ENCODE data around the gene ME1. TPM values are rescaled to one million over a fixed set of nuclear protein-coding genes. Genes with fewer than 3 reads are reported as not detected.

ME1 gene
- total RNA-seq, 1 experiment from 2014 or later: 17.8 TPM

GRCh38 chr6:83199173-83199862 is 231.5 kb downstream of the ME1 start:
- intact Hi-C loops (cut with micrococcal nuclease): no loop called here
- no TSS peak for BruUV-seq (replicated peaks)
- Mint-ChIP-seq H3K9me3 (ENCODE audit: unreplicated experiment) (no peaks in the 10 kb centered on the region), H3K4me3 (ENCODE audit: unreplicated experiment) (no peak overlapping the region), H3K27ac (ENCODE audit: low read depth, unreplicated experiment) (peak overlapping the region; percentile 3), H3K4me1 (ENCODE audit: insufficient read depth, unreplicated experiment) (peaks cover 8% of the 10 kb centered on the region), H3K36me3 (ENCODE audit: insufficient read depth, unreplicated experiment) (peaks cover 16% of the 10 kb centered on the region), H3K27me3 (ENCODE audit: insufficient read depth, unreplicated experiment) (no peaks in the 10 kb centered on the region)
- no peak for TF ChIP-seq CTCF (IDR thresholded peaks at IDR 0.05; ENCODE audit: unreplicated experiment)
- no peak for DNase-seq (ENCODE audit: unreplicated experiment)
- ChIA-PET POLR2A (interaction anchor here (1.1 to 1.3 kb wide), 2 partner anchors 16 to 131 kb away, joined by 4 to 6 read pairs; partner anchors contain the start of gene DOP1A), CTCF (interaction anchor here (0.9 to 8.1 kb wide), 4 partner anchors 17 to 219 kb away, joined by 3 to 68 read pairs (median 25); partner anchors contain the start of genes DOP1A and UBE3D)

DNA sequence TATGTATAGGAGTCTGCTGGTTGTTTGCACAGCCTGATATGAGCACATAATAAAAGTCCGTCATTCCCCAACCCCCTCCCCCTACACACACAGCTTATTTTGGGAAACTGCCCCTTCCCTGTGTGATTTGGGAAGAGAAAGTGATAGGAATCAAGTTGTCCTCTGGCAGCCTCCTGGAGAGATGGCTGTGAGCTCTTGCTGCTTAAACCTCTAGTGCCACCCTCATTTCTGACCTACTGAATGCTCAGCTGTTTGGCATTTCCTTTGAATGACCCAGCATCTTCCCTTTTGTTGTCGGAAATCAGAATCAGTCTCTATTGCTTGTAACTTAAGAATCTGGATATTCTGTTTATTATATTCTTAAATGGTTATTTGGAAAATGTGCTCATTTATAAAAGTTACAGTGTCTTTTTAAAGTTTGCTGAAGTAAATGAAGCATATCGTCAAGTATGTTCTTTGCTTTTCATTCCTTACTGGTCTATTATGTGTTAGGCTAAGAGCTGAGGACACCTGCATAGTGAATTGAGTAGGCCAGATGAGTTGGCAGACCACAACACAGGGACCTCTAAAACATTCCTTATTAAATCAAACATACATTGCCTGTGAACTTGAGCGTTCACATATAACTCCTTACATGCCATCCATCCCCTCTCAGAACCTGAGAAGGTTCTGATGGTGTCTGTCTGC is 232.2 kb downstream of the ME1 start:
- H3K9me3 Mint-ChIP-seq (ENCODE audit: unreplicated experiment): no peaks in the 10 kb centered on the region
- DNase-seq (ENCODE audit: unreplicated experiment): no peak

DNA sequence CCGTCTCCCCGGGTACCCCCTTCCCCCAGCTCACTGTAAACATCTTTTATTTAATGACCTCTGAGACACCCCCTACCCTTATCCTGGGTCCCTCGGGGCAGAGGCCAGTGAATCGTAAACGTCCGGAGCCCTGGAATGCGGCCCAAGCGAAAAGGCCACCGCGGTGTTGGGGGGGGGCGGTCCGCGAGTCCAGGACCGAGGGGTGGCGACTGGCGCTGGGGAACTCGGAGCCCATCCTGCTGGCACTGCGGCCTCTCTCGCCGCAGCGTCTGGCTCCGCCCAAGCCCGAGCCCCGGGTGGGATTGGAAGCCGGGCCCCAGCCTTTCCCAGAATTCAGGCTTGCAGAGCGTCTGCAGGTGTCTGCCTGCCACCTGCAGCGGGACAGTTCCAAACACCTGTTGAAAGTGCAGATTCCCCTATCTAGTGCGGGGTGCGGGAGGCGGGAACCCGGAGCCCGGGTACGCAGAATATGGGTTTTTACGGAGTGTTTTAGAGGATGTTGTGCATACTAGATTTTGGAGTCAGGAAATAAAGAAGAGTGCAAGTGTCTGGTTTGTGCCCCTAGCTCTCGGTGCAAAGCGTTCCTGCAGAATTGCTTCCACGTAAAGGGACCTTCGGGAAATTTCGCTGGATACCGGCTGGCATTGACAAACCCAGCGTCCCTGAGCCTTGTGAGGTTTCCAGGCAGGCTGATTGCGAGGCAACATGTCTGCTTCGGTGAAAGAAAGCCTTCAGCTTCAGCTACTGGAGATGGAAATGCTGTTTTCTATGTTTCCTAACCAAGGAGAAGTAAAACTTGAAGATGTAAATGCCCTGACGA is 236.9 kb downstream of the ME1 start:
- ChIA-PET CTCF (interaction anchor here (0.7 to 8.1 kb wide), 2 partner anchors 128 to 1192 kb away, joined by 3 to 68 read pairs; partner anchors contain the start of genes DOP1A and UBE3D), POLR2A (interaction anchor here (0.7 to 5.1 kb wide), 9 partner anchors 10 to 127 kb away, joined by 3 to 42 read pairs (median 5); partner anchors contain the start of genes DOP1A and UBE3D)
- H3K4me1 Mint-ChIP-seq (ENCODE audit: insufficient read depth, unreplicated experiment): no peaks in the 10 kb centered on the region
- peak overlapping the region; percentile 90 for H3K27ac Mint-ChIP-seq (ENCODE audit: low read depth, unreplicated experiment)
- no TSS peak for BruUV-seq (replicated peaks)
- no peak for TF ChIP-seq CTCF (IDR thresholded peaks at IDR 0.05; ENCODE audit: unreplicated experiment)
- DNase-seq (ENCODE audit: unreplicated experiment): peak; percentile 32
- intact Hi-C loops (cut with micrococcal nuclease): loop anchor here (1.0 to 5.0 kb wide), 2 partner anchors 11 to 947 kb away; partner anchors contain the start of gene IBTK
- H3K27me3 Mint-ChIP-seq (ENCODE audit: insufficient read depth, unreplicated experiment): no peaks in the 10 kb centered on the region
- H3K36me3 Mint-ChIP-seq (ENCODE audit: insufficient read depth, unreplicated experiment): peaks cover 16% of the 10 kb centered on the region
- H3K4me3 Mint-ChIP-seq (ENCODE audit: unreplicated experiment): peak overlapping the region; percentile 88
- no peaks in the 10 kb centered on the region for H3K9me3 Mint-ChIP-seq (ENCODE audit: unreplicated experiment)

More for the DNA sequence above, 232.2 kb downstream of the ME1 start:
- Mint-ChIP-seq H3K36me3 (ENCODE audit: insufficient read depth, unreplicated experiment) (peaks cover 16% of the 10 kb centered on the region), H3K4me3 (ENCODE audit: unreplicated experiment) (no peak overlapping the region), H3K27ac (ENCODE audit: low read depth, unreplicated experiment) (no peak overlapping the region), H3K27me3 (ENCODE audit: insufficient read depth, unreplicated experiment) (no peaks in the 10 kb centered on the region), H3K4me1 (ENCODE audit: insufficient read depth, unreplicated experiment) (peaks cover 8% of the 10 kb centered on the region)
- no TSS peak for BruUV-seq (replicated peaks)
- intact Hi-C loops (cut with micrococcal nuclease): no loop called here
- no peak for TF ChIP-seq CTCF (IDR thresholded peaks at IDR 0.05; ENCODE audit: unreplicated experiment)
- ChIA-PET CTCF (interaction anchor here (0.6 to 8.1 kb wide), 6 partner anchors 14 to 316 kb away, joined by 3 to 68 read pairs (median 4); partner anchors contain the start of genes DOP1A and UBE3D), POLR2A (interaction anchor here (1.3 to 1.4 kb wide), 2 partner anchors 130 to 131 kb away, joined by 4 to 5 read pairs; partner anchors contain the start of gene DOP1A)
